ENCODE data around the gene ARHGAP15.

- TF ChIP-seq POLR2A (IDR thresholded peaks at IDR 0.05; ENCODE audit: low read length), result no peak
- TF ChIP-seq GATA1 (IDR thresholded peaks at IDR 0.05; ENCODE audit: low read depth, low read length), result no peak
Measured at GRCh38 chr2:143088388-143088787, 40.8 kb upstream of the ARHGAP15 start.

Data from erythroblast (primary cell).